HG03025 (cell line): ENCODE data around the gene PLA2G15.

Experiments
- ATAC-seq: cut with Tn5 transposase; IDR thresholded peaks from one replicate; pipeline ENCODE4 v1.9.1; 2021; ENCODE audit warnings: mild to moderate bottlenecking, moderate library complexity; ENCODE audit not compliant: unreplicated experiment, low FRiP score

The PLA2G15 gene

DNA sequence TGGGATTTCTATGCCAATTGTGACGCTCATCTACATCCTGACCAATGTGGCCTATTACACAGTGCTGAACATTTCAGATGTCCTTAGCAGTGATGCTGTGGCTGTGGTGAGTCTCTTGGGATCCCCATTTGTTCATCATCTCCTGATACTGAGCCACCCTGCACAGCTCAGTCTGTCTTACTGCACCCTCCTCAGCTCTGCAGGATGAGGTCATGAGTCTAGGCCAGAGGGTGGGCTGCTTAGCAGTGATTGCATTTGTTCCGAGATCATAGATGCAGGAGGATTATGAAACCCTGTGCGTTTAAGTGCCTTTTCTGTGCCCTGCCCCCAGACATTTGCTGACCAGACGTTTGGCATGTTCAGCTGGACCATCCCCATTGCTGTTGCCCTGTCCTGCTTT, 46.1 kb downstream of the PLA2G15 start:
- ATAC-seq = no peak

GRCh38 chr16:68292425-68292824, 47.3 kb downstream of the PLA2G15 start:
- ATAC-seq = no peak

DNA sequence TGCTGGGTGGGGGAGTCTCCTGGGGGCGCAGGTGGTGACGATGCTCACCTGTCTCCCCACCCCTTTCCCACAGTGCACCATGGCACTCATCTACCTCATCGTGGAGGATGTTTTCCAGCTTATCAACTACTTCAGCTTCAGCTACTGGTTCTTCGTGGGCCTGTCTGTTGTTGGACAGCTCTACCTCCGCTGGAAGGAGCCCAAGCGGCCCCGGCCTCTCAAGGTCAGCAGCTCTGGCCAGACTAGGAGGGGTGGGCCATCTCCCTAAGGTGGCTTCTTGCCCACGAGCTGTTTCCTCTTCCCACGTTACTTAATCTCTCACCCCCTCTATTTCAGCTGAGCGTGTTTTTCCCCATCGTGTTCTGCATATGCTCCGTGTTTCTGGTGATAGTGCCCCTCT, 51.1 kb downstream of the PLA2G15 start:
- ATAC-seq = no peak

DNA sequence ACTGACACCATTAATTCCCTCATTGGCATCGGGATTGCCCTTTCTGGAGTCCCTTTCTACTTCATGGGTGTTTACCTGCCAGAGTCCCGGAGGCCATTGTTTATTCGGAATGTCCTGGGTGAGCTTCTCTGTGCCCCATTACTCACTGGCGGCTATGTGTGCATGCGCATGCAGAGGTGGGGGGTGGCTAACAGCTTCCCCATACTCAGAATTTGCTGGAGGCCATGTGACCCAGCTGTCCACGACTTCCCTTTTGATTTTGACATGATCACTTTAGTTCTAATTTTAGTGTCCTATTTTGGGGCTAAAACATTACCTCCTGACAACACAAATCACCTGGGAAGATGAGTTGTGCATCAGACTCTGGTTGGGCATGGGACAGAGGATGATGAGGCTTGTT, 51.5 kb downstream of the PLA2G15 start:
- no peak for ATAC-seq

- ATAC-seq = no peak
Measured at GRCh38 chr16:68297908-68298307, 52.7 kb downstream of the PLA2G15 start.

- ATAC-seq = no peak
Measured at GRCh38 chr16:68298312-68298711, 53.1 kb downstream of the PLA2G15 start.

DNA sequence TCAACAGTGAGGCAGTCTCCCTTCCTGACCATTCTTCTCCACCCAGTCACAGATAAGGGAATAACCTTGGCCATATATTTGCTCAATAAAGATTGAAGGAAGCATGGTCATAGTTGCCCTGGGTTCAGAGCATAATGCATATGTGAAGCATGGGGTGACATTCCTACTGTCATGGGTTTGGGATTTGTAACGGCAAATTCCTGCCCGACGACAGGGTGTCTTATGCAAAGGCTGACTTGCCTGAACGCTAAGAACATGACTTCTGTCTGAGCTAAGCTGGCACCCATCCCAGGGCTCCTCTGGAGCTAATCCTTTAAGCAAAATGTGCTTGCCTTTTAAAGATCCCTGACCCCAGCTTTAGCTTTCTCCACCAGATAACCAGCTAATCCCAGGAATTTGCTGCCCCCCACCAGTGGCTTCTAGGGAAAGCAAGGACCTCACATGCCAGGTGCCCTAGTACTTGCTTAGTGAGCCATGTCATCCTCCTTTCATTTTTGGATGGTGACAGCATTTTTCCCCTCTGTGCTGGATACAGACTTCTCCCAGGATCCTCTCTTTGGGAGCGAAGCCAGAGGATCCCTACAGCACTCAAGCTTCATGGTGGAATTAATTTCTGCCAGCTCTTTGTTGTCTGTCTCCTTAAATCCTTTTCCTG, 53.9 kb downstream of the PLA2G15 start:
- ATAC-seq = no peak

GRCh38 chr16:68299571-68300453, 54.6 kb downstream of the PLA2G15 start:
- ATAC-seq = no peak

- ATAC-seq = no peak
Measured at GRCh38 chr16:68300734-68301459, 55.7 kb downstream of the PLA2G15 start.

- no peak for ATAC-seq
Measured at GRCh38 chr16:68306633-68307032, 61.5 kb downstream of the PLA2G15 start.

DNA sequence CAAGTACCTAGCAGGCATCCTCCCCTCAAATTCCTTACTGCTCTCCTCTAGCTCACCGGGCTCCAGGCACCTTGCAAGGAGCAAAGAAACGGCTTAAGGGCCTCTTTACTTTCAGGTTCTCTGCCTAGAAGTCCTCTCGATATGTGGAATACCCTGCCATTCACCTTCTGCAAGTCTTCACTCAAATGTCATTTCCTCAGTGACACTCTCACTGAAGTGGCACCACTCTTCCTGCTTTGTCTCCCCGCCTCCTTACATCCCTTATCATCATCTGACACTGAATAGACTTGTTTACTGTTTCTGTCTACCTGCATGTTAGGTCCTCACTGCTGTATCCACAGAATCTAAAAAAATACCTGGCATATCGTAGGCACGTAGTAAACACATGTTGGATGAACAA, 64.6 kb downstream of the PLA2G15 start:
- no peak for ATAC-seq

DNA sequence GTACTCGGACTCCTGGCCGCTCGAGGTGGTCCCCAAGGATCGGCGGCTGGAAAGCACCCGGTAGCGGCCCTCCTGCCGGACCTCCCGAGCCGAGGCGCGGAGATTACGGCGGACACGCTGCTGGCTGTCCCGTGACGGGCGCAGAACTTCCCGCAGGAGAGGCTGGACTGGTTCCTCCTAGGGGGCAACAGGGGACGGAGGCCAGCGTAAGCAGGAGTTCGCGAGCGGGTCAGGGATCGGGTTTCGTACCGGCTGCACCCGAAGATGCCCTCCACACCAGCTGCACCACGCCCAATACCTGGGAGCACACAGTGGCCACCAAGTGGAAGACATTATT, 65.2 kb downstream of the PLA2G15 start:
- ATAC-seq = peak; percentile 42
